HCT116 (cell line): ENCODE results near the gene TRIM9. TPM values are rescaled to one million over a fixed set of nuclear protein-coding genes. Genes with fewer than 3 reads are reported as not detected.

Experiments used
- ATAC-seq: fragments of 200-7000 bp; cut with Tn5 transposase; 2 replicates; pipeline ENCODE4 v1.9.1; 2020; ENCODE audit warnings: mild to moderate bottlenecking, moderate library complexity
- BruUV-seq: library from RNA; stranded (reverse); fragments of 400-500 nt; replicated peaks from 2 replicates; lab custom pipeline; 2021; lab: Mats Ljungman, UMichigan
- CTCF ChIA-PET: fragments of 300-600 bp; sonication (Branson Sonifier 250); formaldehyde crosslinking; loops from one replicate; lab custom pipeline; 2021; ENCODE audit warnings: antibody characterized with exemption; lab: Charles Lee
- POLR2A ChIA-PET: fragments of 300-600, 350-600 bp; sonication (Branson Sonifier 250); formaldehyde crosslinking; loops from one replicate; lab custom pipeline; 2021; ENCODE audit warnings: antibody characterized with exemption; lab: Charles Lee
- RAD21 ChIA-PET, 2 experiments: fragments of 300-600 bp; sonication (Branson Sonifier 250); formaldehyde crosslinking; loops; one replicate each; lab custom pipeline; 2023; ENCODE audit warnings: low total read pairs in 2 of 2; ENCODE audit not compliant: uncharacterized antibody in 2 of 2, unreplicated experiment in 2 of 2, low non-redundant PET in 1 of 2; lab: Charles Lee
- DNase-seq: peaks from one replicate; pipeline ENCODE4 v3.0.0-alpha.2; 2010; ENCODE audit warnings: low read depth, low spot score
- H2AFZ ChIP-seq: fragments of 200-600 bp; shearing (Covaris generic), sonication (generic); 2 replicates; pipeline ENCODE4 v1.6.1; 2017; ENCODE audit warnings: low read depth, mixed run types, mixed read lengths, antibody characterized with exemption, low read length; ENCODE audit not compliant: poor library complexity, severe bottlenecking
- H3K27ac ChIP-seq: 2 replicates; pipeline ENCODE4 v1.5.1; 2012; ENCODE audit warnings: low read depth, low read length
- H3K27me3 ChIP-seq: fragments of 200-600 bp; sonication (generic); 2 replicates; pipeline ENCODE4 v1.6.1; 2016; ENCODE audit warnings: mixed run types, low read length, mixed read lengths; ENCODE audit not compliant: insufficient read depth
- H3K36me3 ChIP-seq, 2 experiments: fragments of 200-500 bp in 1 of 2; fragments of 200-600 bp in 1 of 2; sonication (Bioruptor generic) in 1 of 2; sonication (generic) in 1 of 2; 2 replicates each; pipeline versions ENCODE4 v1.5.1 to v1.6.1; 2014 to 2016; ENCODE audit warnings: low read length in 2 of 2, inconsistent platforms in 1 of 2, mixed read lengths in 1 of 2, mixed run types in 1 of 2; ENCODE audit not compliant: insufficient read depth in 2 of 2, control insufficient read depth in 1 of 2
- H3K4me1 ChIP-seq, 2 experiments: fragments of 200-600 bp in 1 of 2; sonication (generic) in 1 of 2; 2 replicates each; pipeline versions ENCODE4 v1.5.1 to v1.6.1; 2012 to 2017; ENCODE audit warnings: low read length in 2 of 2, inconsistent platforms in 1 of 2, mild to moderate bottlenecking in 1 of 2, mixed read lengths in 1 of 2, mixed run types in 1 of 2, moderate library complexity in 1 of 2; ENCODE audit not compliant: insufficient read depth in 2 of 2, control insufficient read depth in 1 of 2
- H3K4me2 ChIP-seq: fragments of 200-600 bp; sonication (generic); 2 replicates; pipeline ENCODE4 v1.6.1; 2017; ENCODE audit warnings: mixed run types, low read length, mixed read lengths
- H3K4me3 ChIP-seq, 2 experiments: fragments of 200-600 bp in 1 of 2; sonication (generic) in 1 of 2; replicated peaks in 1 of 2; 2 replicates each; pipeline ENCODE4 v1.5.1; 2011 to 2016; ENCODE audit warnings: low read length in 2 of 2, control low read depth in 1 of 2, low read depth in 1 of 2, mild to moderate bottlenecking in 1 of 2, mixed read lengths in 1 of 2, mixed run types in 1 of 2
- H3K79me2 ChIP-seq: fragments of 200-600 bp; sonication (generic); 2 replicates; pipeline ENCODE4 v1.6.1; 2017; ENCODE audit warnings: mild to moderate bottlenecking, mixed run types, low read length, moderate library complexity, mixed read lengths; ENCODE audit not compliant: insufficient read depth
- H3K9ac ChIP-seq: fragments of 200-600 bp; sonication (generic); 2 replicates; pipeline ENCODE4 v1.6.1; 2016; ENCODE audit warnings: low read length, mixed read lengths
- H3K9me2 ChIP-seq: fragments of 200-600 bp; sonication (generic), shearing (Covaris generic); 2 replicates; pipeline ENCODE4 v1.6.1; 2017; ENCODE audit warnings: mixed run types, mild to moderate bottlenecking, moderate library complexity; ENCODE audit not compliant: insufficient read depth
- H3K9me3 ChIP-seq, 2 experiments: fragments of 200-500 bp in 1 of 2; fragments of 200-600 bp in 1 of 2; sonication (Bioruptor generic) in 1 of 2; sonication (generic) in 1 of 2; 2 replicates each; pipeline ENCODE4 v1.6.1; 2014 to 2017; ENCODE audit warnings: low read length in 2 of 2, mixed read lengths in 2 of 2, inconsistent platforms in 1 of 2, low read depth in 1 of 2, mild to moderate bottlenecking in 1 of 2, mixed run types in 1 of 2, moderate library complexity in 1 of 2; ENCODE audit not compliant: control insufficient read depth in 1 of 2, insufficient read depth in 1 of 2
- H4K20me1 ChIP-seq: fragments of 200-600 bp; sonication (generic), shearing (Covaris generic); 2 replicates; pipeline ENCODE4 v1.6.1; 2017; ENCODE audit warnings: mixed run types, mild to moderate bottlenecking, moderate library complexity; ENCODE audit not compliant: insufficient read depth
- ELF1 ChIP-seq: IDR thresholded peaks from 2 replicates; pipeline ENCODE4 v1.6.1; 2012; ENCODE audit warnings: low read depth, borderline replicate concordance
- EZH2 ChIP-seq: fragments of 200-600 bp; sonication (generic); IDR thresholded peaks from 2 replicates; pipeline ENCODE4 v1.6.1; 2017; ENCODE audit warnings: antibody characterized with exemption, mixed run types
- EZH2phosphoT487 ChIP-seq: fragments of 200-600 bp; IDR thresholded peaks from 2 replicates; pipeline ENCODE4 v1.6.1; 2018; ENCODE audit warnings: antibody characterized with exemption, borderline replicate concordance
- FOSL1 ChIP-seq: IDR thresholded peaks from 2 replicates; pipeline ENCODE4 v1.6.1; 2012; ENCODE audit warnings: low read depth
- JUND ChIP-seq: IDR thresholded peaks from 2 replicates; pipeline ENCODE4 v1.6.1; 2012
- POLR2A ChIP-seq: IDR thresholded peaks from 2 replicates; pipeline ENCODE4 v1.7.0; 2011; ENCODE audit warnings: borderline replicate concordance; ENCODE audit not compliant: insufficient read depth, insufficient read length; ENCODE audit errors: extremely low read depth
- POLR2AphosphoS5 ChIP-seq: IDR thresholded peaks from 2 replicates; pipeline ENCODE4 v1.6.1; 2011; ENCODE audit warnings: mild to moderate bottlenecking, low read depth, low read length, moderate library complexity
- RAD21 ChIP-seq: IDR thresholded peaks from 2 replicates; pipeline ENCODE4 v1.6.1; 2012; ENCODE audit warnings: low read depth, mild to moderate bottlenecking
- SIN3A ChIP-seq: IDR thresholded peaks from 2 replicates; pipeline ENCODE4 v1.6.1; 2012; ENCODE audit warnings: low read depth
- SP1 ChIP-seq: IDR thresholded peaks from 2 replicates; pipeline ENCODE4 v1.6.1; 2012; ENCODE audit warnings: low read depth
- SRF ChIP-seq: IDR thresholded peaks from 2 replicates; pipeline ENCODE4 v1.6.1; 2012; ENCODE audit warnings: low read depth
- TCF7L2 ChIP-seq: IDR thresholded peaks from 2 replicates; pipeline ENCODE4 v1.7.0; 2011; ENCODE audit warnings: borderline replicate concordance, inconsistent platforms; ENCODE audit not compliant: insufficient read depth, insufficient read length; ENCODE audit errors: extremely low read depth
- YY1 ChIP-seq: IDR thresholded peaks from 2 replicates; pipeline ENCODE4 v1.6.1; 2011; ENCODE audit warnings: low read length, low read depth, moderate library complexity, mild to moderate bottlenecking; ENCODE audit not compliant: insufficient replicate concordance; ENCODE audit errors: extremely low read depth
- ZFX ChIP-seq: fragments of 450-650 bp; IDR thresholded peaks from 2 replicates; pipeline ENCODE4 v1.6.1; 2017
- ZNF274 ChIP-seq: fragments of 200-500 bp; sonication (Bioruptor generic); IDR thresholded peaks from 2 replicates; pipeline ENCODE4 v1.6.1; 2014; ENCODE audit warnings: mild to moderate bottlenecking, low read depth, low read length, inconsistent platforms
- intact Hi-C: fragments of 100-400 bp; cut with micrococcal nuclease; formaldehyde crosslinking; loops from 2 replicates; pipeline ENCODE4 v1.10.0; 2022
- total RNA-seq: library from RNA; stranded (reverse); gene quantifications from one replicate; pipeline ENCODE4 v1.2.1, GENCODE V29; 2021; ENCODE audit not compliant: unreplicated experiment
- TF ChIP-seq, protein P1 (sequence below): IDR thresholded peaks from 2 replicates; pipeline ENCODE4 v1.6.1; 2012
- TF ChIP-seq, protein P2 (sequence below), 3 experiments: fragments of 200-600 bp in 1 of 3; sonication (generic) in 1 of 3; IDR thresholded peaks in 2 of 3; conservative IDR thresholded peaks in 1 of 3; 2 replicates each; pipeline ENCODE4 v1.5.1; 2012 to 2017; ENCODE audit warnings: low read depth in 2 of 3, low read length in 2 of 3, antibody characterized with exemption in 1 of 3, borderline replicate concordance in 1 of 3, control low read depth in 1 of 3, mild to moderate bottlenecking in 1 of 3, mixed read lengths in 1 of 3, mixed run types in 1 of 3, moderate library complexity in 1 of 3; ENCODE audit not compliant: insufficient read depth in 1 of 3
- TF ChIP-seq, protein P3 (sequence below): IDR thresholded peaks from 2 replicates; pipeline ENCODE4 v1.6.1; 2012; ENCODE audit warnings: low read depth
- TF ChIP-seq, protein P4 (sequence below): IDR thresholded peaks from 2 replicates; pipeline ENCODE4 v1.6.1; 2011; ENCODE audit warnings: mild to moderate bottlenecking, low read length, moderate library complexity; ENCODE audit not compliant: insufficient replicate concordance; ENCODE audit errors: extremely low read depth
- TF ChIP-seq, protein P5 (sequence below): IDR thresholded peaks from 2 replicates; pipeline ENCODE4 v1.6.1; 2012

TRIM9 gene
- total RNA-seq, 1 experiment from 2014 or later = 4.6 TPM

DNA sequence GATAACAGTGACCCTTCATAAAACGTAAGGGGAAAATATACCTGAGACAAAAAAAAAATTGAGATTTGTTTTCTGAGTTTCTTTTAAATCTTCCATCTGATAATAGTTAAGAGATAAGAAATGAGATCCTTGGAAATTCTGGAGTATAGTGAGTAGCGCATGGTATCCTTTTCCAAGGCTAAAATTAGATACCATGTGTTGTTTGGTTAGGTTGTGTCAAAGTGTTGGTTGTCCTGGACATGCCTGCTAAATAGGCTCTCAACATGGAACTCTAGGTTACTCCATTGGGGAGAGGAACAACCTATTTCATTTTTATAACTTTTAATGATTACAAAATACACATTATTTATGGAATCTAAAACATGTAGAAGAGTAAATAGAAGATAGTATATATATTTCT lies 165.4 kb downstream of the TRIM9 start:
- no peak for DNase-seq

More for the DNA sequence above, 165.4 kb downstream of the TRIM9 start:
- intact Hi-C loops = no loop called here
- no peaks in the 10 kb centered on the region for H3K9me2 ChIP-seq
- BruUV-seq = no TSS peak
- no peak overlapping the region for H3K27ac ChIP-seq
- CTCF ChIA-PET = no interaction called here
- no peaks in the 10 kb centered on the region for H3K4me1 ChIP-seq
- no peak for ATAC-seq
- TF ChIP-seq POLR2AphosphoS5 (no peak), SIN3A (no peak), EZH2 (no peak), RAD21 (no peak), ZFX (no peak), POLR2A (no peak), ZNF274 (no peak), ELF1 (no peak), FOSL1 (no peak), YY1 (no peak), JUND (no peak), SP1 (no peak), EZH2phosphoT487 (no peak), TCF7L2 (no peak), SRF (no peak)
- TF ChIP-seq, protein P1, sequence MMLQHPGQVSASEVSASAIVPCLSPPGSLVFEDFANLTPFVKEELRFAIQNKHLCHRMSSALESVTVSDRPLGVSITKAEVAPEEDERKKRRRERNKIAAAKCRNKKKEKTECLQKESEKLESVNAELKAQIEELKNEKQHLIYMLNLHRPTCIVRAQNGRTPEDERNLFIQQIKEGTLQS = no peak
- TF ChIP-seq, protein P2, sequence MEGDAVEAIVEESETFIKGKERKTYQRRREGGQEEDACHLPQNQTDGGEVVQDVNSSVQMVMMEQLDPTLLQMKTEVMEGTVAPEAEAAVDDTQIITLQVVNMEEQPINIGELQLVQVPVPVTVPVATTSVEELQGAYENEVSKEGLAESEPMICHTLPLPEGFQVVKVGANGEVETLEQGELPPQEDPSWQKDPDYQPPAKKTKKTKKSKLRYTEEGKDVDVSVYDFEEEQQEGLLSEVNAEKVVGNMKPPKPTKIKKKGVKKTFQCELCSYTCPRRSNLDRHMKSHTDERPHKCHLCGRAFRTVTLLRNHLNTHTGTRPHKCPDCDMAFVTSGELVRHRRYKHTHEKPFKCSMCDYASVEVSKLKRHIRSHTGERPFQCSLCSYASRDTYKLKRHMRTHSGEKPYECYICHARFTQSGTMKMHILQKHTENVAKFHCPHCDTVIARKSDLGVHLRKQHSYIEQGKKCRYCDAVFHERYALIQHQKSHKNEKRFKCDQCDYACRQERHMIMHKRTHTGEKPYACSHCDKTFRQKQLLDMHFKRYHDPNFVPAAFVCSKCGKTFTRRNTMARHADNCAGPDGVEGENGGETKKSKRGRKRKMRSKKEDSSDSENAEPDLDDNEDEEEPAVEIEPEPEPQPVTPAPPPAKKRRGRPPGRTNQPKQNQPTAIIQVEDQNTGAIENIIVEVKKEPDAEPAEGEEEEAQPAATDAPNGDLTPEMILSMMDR (IDR thresholded peaks at IDR 0.05 in 2 of 3, conservative IDR thresholded peaks at IDR 0.05 in 1 of 3; ENCODE audit: borderline replicate concordance in 1 of 3, insufficient read depth in 1 of 3, low read depth in 2 of 3, low read length in 2 of 3) = no peak
- TF ChIP-seq, protein P3, sequence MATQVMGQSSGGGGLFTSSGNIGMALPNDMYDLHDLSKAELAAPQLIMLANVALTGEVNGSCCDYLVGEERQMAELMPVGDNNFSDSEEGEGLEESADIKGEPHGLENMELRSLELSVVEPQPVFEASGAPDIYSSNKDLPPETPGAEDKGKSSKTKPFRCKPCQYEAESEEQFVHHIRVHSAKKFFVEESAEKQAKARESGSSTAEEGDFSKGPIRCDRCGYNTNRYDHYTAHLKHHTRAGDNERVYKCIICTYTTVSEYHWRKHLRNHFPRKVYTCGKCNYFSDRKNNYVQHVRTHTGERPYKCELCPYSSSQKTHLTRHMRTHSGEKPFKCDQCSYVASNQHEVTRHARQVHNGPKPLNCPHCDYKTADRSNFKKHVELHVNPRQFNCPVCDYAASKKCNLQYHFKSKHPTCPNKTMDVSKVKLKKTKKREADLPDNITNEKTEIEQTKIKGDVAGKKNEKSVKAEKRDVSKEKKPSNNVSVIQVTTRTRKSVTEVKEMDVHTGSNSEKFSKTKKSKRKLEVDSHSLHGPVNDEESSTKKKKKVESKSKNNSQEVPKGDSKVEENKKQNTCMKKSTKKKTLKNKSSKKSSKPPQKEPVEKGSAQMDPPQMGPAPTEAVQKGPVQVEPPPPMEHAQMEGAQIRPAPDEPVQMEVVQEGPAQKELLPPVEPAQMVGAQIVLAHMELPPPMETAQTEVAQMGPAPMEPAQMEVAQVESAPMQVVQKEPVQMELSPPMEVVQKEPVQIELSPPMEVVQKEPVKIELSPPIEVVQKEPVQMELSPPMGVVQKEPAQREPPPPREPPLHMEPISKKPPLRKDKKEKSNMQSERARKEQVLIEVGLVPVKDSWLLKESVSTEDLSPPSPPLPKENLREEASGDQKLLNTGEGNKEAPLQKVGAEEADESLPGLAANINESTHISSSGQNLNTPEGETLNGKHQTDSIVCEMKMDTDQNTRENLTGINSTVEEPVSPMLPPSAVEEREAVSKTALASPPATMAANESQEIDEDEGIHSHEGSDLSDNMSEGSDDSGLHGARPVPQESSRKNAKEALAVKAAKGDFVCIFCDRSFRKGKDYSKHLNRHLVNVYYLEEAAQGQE = no peak
- TF ChIP-seq, protein P4, sequence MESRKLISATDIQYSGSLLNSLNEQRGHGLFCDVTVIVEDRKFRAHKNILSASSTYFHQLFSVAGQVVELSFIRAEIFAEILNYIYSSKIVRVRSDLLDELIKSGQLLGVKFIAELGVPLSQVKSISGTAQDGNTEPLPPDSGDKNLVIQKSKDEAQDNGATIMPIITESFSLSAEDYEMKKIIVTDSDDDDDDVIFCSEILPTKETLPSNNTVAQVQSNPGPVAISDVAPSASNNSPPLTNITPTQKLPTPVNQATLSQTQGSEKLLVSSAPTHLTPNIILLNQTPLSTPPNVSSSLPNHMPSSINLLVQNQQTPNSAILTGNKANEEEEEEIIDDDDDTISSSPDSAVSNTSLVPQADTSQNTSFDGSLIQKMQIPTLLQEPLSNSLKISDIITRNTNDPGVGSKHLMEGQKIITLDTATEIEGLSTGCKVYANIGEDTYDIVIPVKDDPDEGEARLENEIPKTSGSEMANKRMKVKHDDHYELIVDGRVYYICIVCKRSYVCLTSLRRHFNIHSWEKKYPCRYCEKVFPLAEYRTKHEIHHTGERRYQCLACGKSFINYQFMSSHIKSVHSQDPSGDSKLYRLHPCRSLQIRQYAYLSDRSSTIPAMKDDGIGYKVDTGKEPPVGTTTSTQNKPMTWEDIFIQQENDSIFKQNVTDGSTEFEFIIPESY = no peak
- TF ChIP-seq, protein P5, sequence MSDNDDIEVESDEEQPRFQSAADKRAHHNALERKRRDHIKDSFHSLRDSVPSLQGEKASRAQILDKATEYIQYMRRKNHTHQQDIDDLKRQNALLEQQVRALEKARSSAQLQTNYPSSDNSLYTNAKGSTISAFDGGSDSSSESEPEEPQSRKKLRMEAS = no peak
- POLR2A ChIA-PET = no interaction called here
- H3K9ac ChIP-seq = no peak overlapping the region
- H3K4me2 ChIP-seq = no peak overlapping the region
- peaks cover 11% of the 10 kb centered on the region; the same call in 1 of the 2 replicates for H3K79me2 ChIP-seq
- H2AFZ ChIP-seq = no peak overlapping the region
- no peaks in the 10 kb centered on the region for H3K27me3 ChIP-seq
- H3K36me3 ChIP-seq = peaks cover 47 to 62% of the 10 kb centered on the region in 2 experiments
- no peaks in the 10 kb centered on the region for H3K9me3 ChIP-seq
- RAD21 ChIA-PET = no interaction called here
- no peak overlapping the region for H3K4me3 ChIP-seq
- no peaks in the 10 kb centered on the region for H4K20me1 ChIP-seq
